Glutamatergic neuron (in vitro differentiated cells): ENCODE data around the gene LHFPL6. TPM values are rescaled to one million over a fixed set of nuclear protein-coding genes. Genes with fewer than 3 reads are reported as not detected.

Experiments used
- DNase-seq: peaks from one replicate; pipeline ENCODE4 v3.0.0; 2022
- H3K27ac Mint-ChIP-seq: one replicate; pipeline ENCODE4 v1.8.0; 2020; ENCODE audit warnings: mild to moderate bottlenecking, mixed read lengths, inconsistent platforms; ENCODE audit not compliant: unreplicated experiment
- H3K27me3 Mint-ChIP-seq: one replicate; pipeline ENCODE4 v1.8.0; 2020; ENCODE audit warnings: mild to moderate bottlenecking, moderate library complexity, mixed read lengths, inconsistent platforms; ENCODE audit not compliant: unreplicated experiment
- H3K36me3 Mint-ChIP-seq: one replicate; pipeline ENCODE4 v1.8.0; 2020; ENCODE audit warnings: mild to moderate bottlenecking, mixed read lengths, inconsistent platforms; ENCODE audit not compliant: unreplicated experiment
- H3K4me1 Mint-ChIP-seq: one replicate; pipeline ENCODE4 v1.8.0; 2020; ENCODE audit warnings: mild to moderate bottlenecking, low read depth, mixed read lengths, inconsistent platforms; ENCODE audit not compliant: unreplicated experiment
- H3K4me3 Mint-ChIP-seq: one replicate; pipeline ENCODE4 v1.8.0; 2020; ENCODE audit warnings: mild to moderate bottlenecking, mixed read lengths, inconsistent platforms; ENCODE audit not compliant: unreplicated experiment
- H3K9me3 Mint-ChIP-seq: one replicate; pipeline ENCODE4 v1.8.0; 2020; ENCODE audit warnings: mild to moderate bottlenecking, moderate library complexity, mixed read lengths, inconsistent platforms; ENCODE audit not compliant: unreplicated experiment
- CTCF ChIP-seq: fragments of 200-600 bp; sonication (generic); IDR thresholded peaks from one replicate; pipeline ENCODE4 v1.5.0; 2021; ENCODE audit not compliant: partially characterized antibody, unreplicated experiment
- total RNA-seq: library from RNA; stranded (reverse); fragmentation: NEBNext Ultra II Directional; extraction: Animal tissue kit (Norgen Biotek cat#: 25700); gene quantifications from one replicate; pipeline ENCODE4 v1.2.1, GENCODE V29; 2021; ENCODE audit not compliant: unreplicated experiment

Gene LHFPL6
- total RNA-seq, 1 donor from 2014 or later: 1.7 TPM

- Mint-ChIP-seq H3K4me3 (no peak overlapping the region), H3K36me3 (peaks cover 4% of the 10 kb centered on the region), H3K9me3 (no peaks in the 10 kb centered on the region), H3K27me3 (peaks cover 2% of the 10 kb centered on the region), H3K4me1 (no peaks in the 10 kb centered on the region), H3K27ac (no peak overlapping the region)
- no peak for TF ChIP-seq CTCF
- no peak for DNase-seq
Measured at GRCh38 chr13:39385621-39386231, 217.3 kb downstream of the LHFPL6 start.

- Mint-ChIP-seq H3K9me3 (no peaks in the 10 kb centered on the region), H3K27me3 (peaks cover 2% of the 10 kb centered on the region), H3K4me3 (no peak overlapping the region), H3K36me3 (peaks cover 4% of the 10 kb centered on the region), H3K4me1 (no peaks in the 10 kb centered on the region), H3K27ac (no peak overlapping the region)
- no peak for TF ChIP-seq CTCF
- DNase-seq: no peak
Measured at GRCh38 chr13:39385154-39385553, 217.8 kb downstream of the LHFPL6 start.

- Mint-ChIP-seq H3K9me3 (no peaks in the 10 kb centered on the region), H3K36me3 (peaks cover 4% of the 10 kb centered on the region), H3K4me3 (no peak overlapping the region), H3K27ac (no peak overlapping the region), H3K4me1 (no peaks in the 10 kb centered on the region), H3K27me3 (peaks cover 2% of the 10 kb centered on the region)
- DNase-seq: no peak
- no peak for TF ChIP-seq CTCF
Measured at GRCh38 chr13:39381456-39381855, 221.5 kb downstream of the LHFPL6 start.

GRCh38 chr13:39379667-39380655, 223.0 kb downstream of the LHFPL6 start:
- no peak for TF ChIP-seq CTCF
- DNase-seq: no peak
- H3K9me3 Mint-ChIP-seq: no peaks in the 10 kb centered on the region
- H3K4me3 Mint-ChIP-seq: no peak overlapping the region
- peaks cover 4% of the 10 kb centered on the region for H3K36me3 Mint-ChIP-seq
- no peak overlapping the region for H3K27ac Mint-ChIP-seq
- peaks cover 2% of the 10 kb centered on the region for H3K27me3 Mint-ChIP-seq
- H3K4me1 Mint-ChIP-seq: no peaks in the 10 kb centered on the region

GRCh38 chr13:39379118-39379517, 223.9 kb downstream of the LHFPL6 start:
- H3K4me3 Mint-ChIP-seq: no peak overlapping the region
- peaks cover 2% of the 10 kb centered on the region for H3K27me3 Mint-ChIP-seq
- H3K27ac Mint-ChIP-seq: no peak overlapping the region
- H3K4me1 Mint-ChIP-seq: no peaks in the 10 kb centered on the region
- no peaks in the 10 kb centered on the region for H3K9me3 Mint-ChIP-seq
- DNase-seq: no peak
- no peak for TF ChIP-seq CTCF
- H3K36me3 Mint-ChIP-seq: peaks cover 4% of the 10 kb centered on the region
